Epithelial cell of proximal tubule (primary cell): ENCODE results near the gene UNK. TPM values are rescaled to one million over a fixed set of nuclear protein-coding genes. Genes with fewer than 3 reads are reported as not detected.

Experiments
- DNase-seq: peaks from one replicate; pipeline ENCODE4 v3.0.0-alpha.2; 2011; ENCODE audit warnings: low read depth
- H3K4me3 ChIP-seq: 2 replicates; pipeline ENCODE4 v1.5.1; 2011; ENCODE audit warnings: low read depth, mild to moderate bottlenecking, low read length
- total RNA-seq: library from RNA; depleted of rRNA; stranded (reverse); fragments of >200 nt; gene quantifications from 2 replicates; pipeline ENCODE4 v1.2.3, GENCODE V29; 2015
- TF ChIP-seq, protein P1 (sequence below): conservative IDR thresholded peaks from 2 replicates; pipeline ENCODE4 v1.5.1; 2012; ENCODE audit warnings: low read depth, mild to moderate bottlenecking, low read length

Gene UNK
- total RNA-seq, 1 donor from 2014 or later = 19.4 TPM

DNA sequence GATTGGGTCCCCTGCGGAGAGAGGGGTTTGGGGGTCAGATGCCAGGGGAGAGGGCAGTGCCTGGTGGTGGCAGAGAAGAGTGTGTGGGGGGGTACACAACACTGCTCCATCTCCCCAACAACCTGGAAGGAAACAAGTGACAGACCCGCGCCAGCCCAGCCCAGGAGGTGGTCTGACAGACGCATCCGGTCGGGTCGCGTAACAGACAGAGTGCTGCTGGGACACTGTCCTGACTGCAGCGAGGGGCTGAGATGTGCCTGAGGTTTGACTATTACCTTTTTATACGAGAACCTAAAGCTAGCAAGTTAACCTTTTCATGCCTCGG, 43.4 kb downstream of the UNK start:
- TF ChIP-seq, protein P1, sequence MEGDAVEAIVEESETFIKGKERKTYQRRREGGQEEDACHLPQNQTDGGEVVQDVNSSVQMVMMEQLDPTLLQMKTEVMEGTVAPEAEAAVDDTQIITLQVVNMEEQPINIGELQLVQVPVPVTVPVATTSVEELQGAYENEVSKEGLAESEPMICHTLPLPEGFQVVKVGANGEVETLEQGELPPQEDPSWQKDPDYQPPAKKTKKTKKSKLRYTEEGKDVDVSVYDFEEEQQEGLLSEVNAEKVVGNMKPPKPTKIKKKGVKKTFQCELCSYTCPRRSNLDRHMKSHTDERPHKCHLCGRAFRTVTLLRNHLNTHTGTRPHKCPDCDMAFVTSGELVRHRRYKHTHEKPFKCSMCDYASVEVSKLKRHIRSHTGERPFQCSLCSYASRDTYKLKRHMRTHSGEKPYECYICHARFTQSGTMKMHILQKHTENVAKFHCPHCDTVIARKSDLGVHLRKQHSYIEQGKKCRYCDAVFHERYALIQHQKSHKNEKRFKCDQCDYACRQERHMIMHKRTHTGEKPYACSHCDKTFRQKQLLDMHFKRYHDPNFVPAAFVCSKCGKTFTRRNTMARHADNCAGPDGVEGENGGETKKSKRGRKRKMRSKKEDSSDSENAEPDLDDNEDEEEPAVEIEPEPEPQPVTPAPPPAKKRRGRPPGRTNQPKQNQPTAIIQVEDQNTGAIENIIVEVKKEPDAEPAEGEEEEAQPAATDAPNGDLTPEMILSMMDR = no peak
- no peak overlapping the region for H3K4me3 ChIP-seq
- no peak for DNase-seq

DNA sequence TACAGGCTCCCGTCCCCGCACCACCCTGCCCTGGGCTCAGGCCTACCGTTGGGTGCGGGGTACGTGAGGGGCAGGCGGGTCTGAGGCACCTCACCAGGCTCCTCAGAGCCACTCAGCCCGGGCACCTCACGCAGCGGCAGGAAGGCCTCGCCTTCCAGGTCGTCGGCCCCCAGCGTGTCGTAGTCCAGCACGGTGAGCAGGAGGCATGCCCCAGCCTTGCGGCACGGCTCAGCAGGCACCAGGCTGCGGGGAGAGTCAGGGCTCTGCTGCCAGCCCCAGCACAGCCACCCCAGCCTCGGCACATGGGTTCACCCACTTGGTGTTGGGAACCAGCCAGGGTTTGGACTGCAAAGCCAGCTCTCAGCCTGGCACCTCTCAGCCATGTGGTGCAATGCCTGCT, 44.1 kb downstream of the UNK start:
- TF ChIP-seq, protein P1 = no peak
- no peak for DNase-seq
- no peak overlapping the region for H3K4me3 ChIP-seq

- no peak overlapping the region for H3K4me3 ChIP-seq
- no peak for DNase-seq
- TF ChIP-seq, protein P1 = no peak
Observed at GRCh38 chr17:75829747-75830146, 45.1 kb downstream of the UNK start.

GRCh38 chr17:75830164-75831031, 45.8 kb downstream of the UNK start:
- DNase-seq = no peak
- TF ChIP-seq, protein P1 = peak; percentile 61
- H3K4me3 ChIP-seq = no peak overlapping the region

DNA sequence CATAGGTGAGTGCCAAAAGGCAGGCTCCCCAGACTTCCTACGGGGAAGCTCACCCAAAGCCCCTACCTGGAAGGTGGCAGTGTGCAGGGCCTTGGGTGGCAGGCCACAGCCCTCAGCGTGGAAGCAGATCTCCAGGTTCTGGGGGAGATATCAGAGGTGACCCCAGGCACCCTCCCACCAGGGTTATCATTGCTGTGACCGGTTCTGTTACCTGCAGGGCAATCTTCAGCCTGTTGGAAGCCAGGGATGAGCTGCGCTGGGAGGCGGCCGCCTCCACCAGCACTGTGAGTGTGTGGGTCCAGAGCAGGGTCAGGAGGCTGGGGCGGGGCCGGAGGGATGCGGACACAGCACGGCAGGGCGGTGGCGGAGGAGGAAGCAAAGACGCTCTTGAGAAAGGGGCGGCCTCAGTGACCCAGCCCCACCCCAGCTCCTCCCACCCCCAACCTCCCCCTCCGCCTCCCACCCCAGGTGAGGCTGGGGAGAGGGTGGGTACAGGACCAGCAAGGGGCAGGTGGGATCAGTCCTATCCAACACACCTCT, 46.5 kb downstream of the UNK start:
- no peak for DNase-seq
- TF ChIP-seq, protein P1 = no peak
- H3K4me3 ChIP-seq = no peak overlapping the region

DNA sequence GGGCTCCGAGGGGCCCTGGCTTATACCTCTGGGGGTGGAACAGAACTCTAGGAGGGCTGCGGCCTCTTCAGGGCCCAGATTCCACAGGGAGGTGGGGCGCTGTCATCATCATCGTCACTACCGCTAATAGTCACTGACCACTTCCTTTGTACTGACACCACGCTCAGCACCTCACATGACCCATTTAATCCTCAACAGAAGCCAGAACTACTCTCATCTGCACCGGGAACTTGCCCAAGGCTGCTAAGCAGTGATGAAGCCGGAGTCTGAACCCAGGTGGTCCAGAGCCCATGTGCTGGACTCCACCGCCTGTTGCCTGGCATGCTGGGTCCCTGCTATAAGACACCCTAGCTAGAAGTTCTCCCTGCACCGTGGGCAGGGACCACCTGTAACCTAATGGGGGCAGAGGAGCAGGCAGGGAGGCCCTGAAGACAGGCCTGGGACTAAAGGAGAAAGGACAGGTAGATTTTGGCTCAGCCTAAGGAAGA, 47.6 kb downstream of the UNK start:
- TF ChIP-seq, protein P1 = no peak
- DNase-seq = no peak
- no peak overlapping the region for H3K4me3 ChIP-seq
